ENCODE data around the gene KRT3. TPM values are rescaled to one million over a fixed set of nuclear protein-coding genes. Genes with fewer than 3 reads are reported as not detected.

KRT3 gene
- total RNA-seq, 1 experiment from 2014 or later: not detected

DNA sequence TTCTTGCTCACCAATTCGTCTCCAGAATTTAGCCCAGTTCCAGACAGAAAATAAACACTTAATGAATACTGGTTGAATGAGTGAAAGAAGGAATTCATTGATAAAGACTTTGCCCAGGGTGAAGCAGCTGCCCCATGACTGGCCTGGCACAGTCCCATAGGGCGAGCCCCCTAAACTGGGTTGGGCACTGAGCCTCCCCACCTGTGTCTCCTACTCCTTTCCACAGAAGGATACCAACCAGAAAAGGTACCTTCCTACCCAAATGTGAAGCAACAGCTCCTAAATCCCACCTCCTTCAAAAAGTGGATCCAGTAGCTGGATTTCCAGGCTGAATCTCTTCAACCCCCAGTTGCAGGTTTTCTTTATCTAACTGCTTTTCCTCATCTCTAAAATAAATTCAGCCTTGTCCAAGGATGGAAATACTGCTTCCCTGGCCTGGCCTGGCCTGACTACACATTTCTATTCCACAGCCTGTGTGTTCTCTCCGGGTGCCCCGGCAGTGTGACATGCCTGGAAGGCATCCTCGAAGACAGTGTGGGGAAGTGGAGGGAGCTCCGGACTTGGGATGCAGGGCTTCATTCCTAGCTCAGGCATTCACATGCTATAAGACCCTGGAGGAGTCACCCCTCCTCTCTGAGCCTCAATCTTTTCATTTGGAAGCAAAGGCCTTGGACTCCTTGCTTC is 7.6 kb downstream of the KRT3 start:
- ATAC-seq: no peak
- RAD21 ChIA-PET (ENCODE audit: low non-redundant PET in 1 of 2, low total read pairs in 2 of 2, uncharacterized antibody in 2 of 2, unreplicated experiment in 2 of 2): no interaction called here
- H2AFZ ChIP-seq (ENCODE audit: low read depth, low read length, poor library complexity, severe bottlenecking): no peak overlapping the region

DNA sequence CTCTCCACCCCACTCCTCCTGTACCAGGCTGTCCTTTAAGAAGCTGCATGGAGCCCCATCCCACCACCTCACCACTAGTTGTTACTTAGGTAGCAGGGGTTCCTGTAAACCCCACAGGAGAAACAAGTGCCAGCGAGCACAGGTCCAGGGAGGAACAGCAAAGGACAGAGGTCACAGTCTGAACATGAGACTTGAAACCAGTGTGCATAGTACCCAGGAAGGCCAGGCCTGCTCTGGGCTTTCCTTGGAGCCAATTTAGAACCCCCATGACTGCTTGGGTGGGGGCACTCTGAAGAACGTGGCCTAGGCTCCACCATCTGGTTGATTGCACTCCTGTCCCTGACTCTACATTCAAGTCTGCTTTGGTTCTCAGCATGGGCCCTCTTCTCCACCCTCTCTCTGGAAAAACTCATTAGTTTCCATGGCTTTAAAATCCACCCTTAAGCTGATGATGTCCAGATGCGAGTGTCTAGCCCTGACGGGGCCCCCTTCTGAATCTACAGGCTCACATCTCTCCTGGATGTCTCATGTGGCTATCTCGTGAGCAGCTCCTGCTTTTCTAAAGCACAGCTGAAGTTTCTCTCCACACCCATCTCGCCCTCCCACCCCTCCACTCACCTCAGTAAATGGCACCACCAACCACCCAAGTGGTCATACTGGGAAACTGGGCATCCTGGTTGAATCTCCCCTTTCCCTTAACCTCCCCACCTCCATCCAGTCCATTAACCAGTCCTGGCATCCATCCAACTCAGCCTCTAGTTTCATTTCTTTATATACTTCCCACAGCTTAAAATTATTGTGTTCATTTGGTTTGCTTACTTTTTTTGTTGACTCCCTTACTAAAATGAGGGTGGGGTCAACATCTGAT is 8.4 kb downstream of the KRT3 start:
- BruUV-seq (replicated peaks): no TSS peak
- Histone ChIP-seq H4K20me1 (ENCODE audit: insufficient read depth) (no peaks in the 10 kb centered on the region), H3K27ac (ENCODE audit: low read depth, low read length) (no peak overlapping the region), H3K4me3 (replicated peaks in 1 of 2; ENCODE audit: low read depth in 1 of 2, low read length in 2 of 2) (no peak overlapping the region), H3K4me2 (ENCODE audit: low read length) (no peak overlapping the region), H3K9me3 (ENCODE audit: control insufficient read depth in 1 of 2, insufficient read depth in 1 of 2, low read depth in 1 of 2, low read length in 2 of 2) (no peaks in the 10 kb centered on the region), H3K36me3 (ENCODE audit: control insufficient read depth in 1 of 2, insufficient read depth in 2 of 2, low read length in 2 of 2) (no peaks in the 10 kb centered on the region), H3K27me3 (ENCODE audit: insufficient read depth, low read length) (peaks cover 5% of the 10 kb centered on the region), H3K9ac (ENCODE audit: low read length) (no peak overlapping the region), H2AFZ (ENCODE audit: low read depth, low read length, poor library complexity, severe bottlenecking) (no peak overlapping the region), H3K9me2 (ENCODE audit: insufficient read depth) (no peaks in the 10 kb centered on the region), H3K4me1 (ENCODE audit: control insufficient read depth in 1 of 2, insufficient read depth in 2 of 2, low read length in 2 of 2) (no peaks in the 10 kb centered on the region), H3K79me2 (ENCODE audit: insufficient read depth, low read length) (no peaks in the 10 kb centered on the region)
- CTCF ChIA-PET: no interaction called here
- DNase-seq (ENCODE audit: low read depth, low spot score) (no peak), ATAC-seq (no peak)
- TF ChIP-seq, protein P1, sequence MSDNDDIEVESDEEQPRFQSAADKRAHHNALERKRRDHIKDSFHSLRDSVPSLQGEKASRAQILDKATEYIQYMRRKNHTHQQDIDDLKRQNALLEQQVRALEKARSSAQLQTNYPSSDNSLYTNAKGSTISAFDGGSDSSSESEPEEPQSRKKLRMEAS (IDR thresholded peaks at IDR 0.05): no peak
- POLR2A ChIA-PET: no interaction called here
- intact Hi-C loops (cut with micrococcal nuclease): no loop called here
- RAD21 ChIA-PET (ENCODE audit: low non-redundant PET in 1 of 2, low total read pairs in 2 of 2, uncharacterized antibody in 2 of 2, unreplicated experiment in 2 of 2): no interaction called here

More for the DNA sequence above, 7.6 kb downstream of the KRT3 start:
- Histone ChIP-seq H3K4me3 (replicated peaks in 1 of 2; ENCODE audit: low read depth in 1 of 2, low read length in 2 of 2) (no peak overlapping the region), H3K9me3 (ENCODE audit: control insufficient read depth in 1 of 2, insufficient read depth in 1 of 2, low read depth in 1 of 2, low read length in 2 of 2) (no peaks in the 10 kb centered on the region), H3K27ac (ENCODE audit: low read depth, low read length) (no peak overlapping the region), H3K9ac (ENCODE audit: low read length) (no peak overlapping the region), H3K4me2 (ENCODE audit: low read length) (no peak overlapping the region), H3K9me2 (ENCODE audit: insufficient read depth) (no peaks in the 10 kb centered on the region), H3K36me3 (ENCODE audit: control insufficient read depth in 1 of 2, insufficient read depth in 2 of 2, low read length in 2 of 2) (no peaks in the 10 kb centered on the region), H3K4me1 (ENCODE audit: control insufficient read depth in 1 of 2, insufficient read depth in 2 of 2, low read length in 2 of 2) (no peaks in the 10 kb centered on the region), H3K79me2 (ENCODE audit: insufficient read depth, low read length) (no peaks in the 10 kb centered on the region), H3K27me3 (ENCODE audit: insufficient read depth, low read length) (peaks cover 5% of the 10 kb centered on the region), H4K20me1 (ENCODE audit: insufficient read depth) (no peaks in the 10 kb centered on the region)
- ChIA-PET CTCF (no interaction called here), POLR2A (no interaction called here)
- no peak for TF ChIP-seq POLR2AphosphoS5 (IDR thresholded peaks at IDR 0.05; ENCODE audit: low read depth, low read length)
- TF ChIP-seq, protein P2, sequence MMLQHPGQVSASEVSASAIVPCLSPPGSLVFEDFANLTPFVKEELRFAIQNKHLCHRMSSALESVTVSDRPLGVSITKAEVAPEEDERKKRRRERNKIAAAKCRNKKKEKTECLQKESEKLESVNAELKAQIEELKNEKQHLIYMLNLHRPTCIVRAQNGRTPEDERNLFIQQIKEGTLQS (IDR thresholded peaks at IDR 0.05): no peak
- TF ChIP-seq SP1 (IDR thresholded peaks at IDR 0.05; ENCODE audit: low read depth): no peak
- TF ChIP-seq CBX3 (IDR thresholded peaks at IDR 0.05; ENCODE audit: low read depth): no peak
- TF ChIP-seq FOSL1 (IDR thresholded peaks at IDR 0.05; ENCODE audit: low read depth): no peak
- no TSS peak for BruUV-seq (replicated peaks)
- intact Hi-C loops (cut with micrococcal nuclease): no loop called here
- DNase-seq (ENCODE audit: low read depth, low spot score): no peak

Data from HCT116 (cell line).